Activated CD8-positive, alpha-beta memory T cell treated with anti-CD3 and anti-CD28 coated beads for 48 hours (primary cell): Measurements from ENCODE around the gene TPRG1.

Experiments
- DNase-seq, 3 experiments: peaks; one replicate each; pipeline ENCODE4 v3.0.0-alpha.2; 2020; ENCODE audit warnings: low read depth in 2 of 3, low spot score in 2 of 3

The TPRG1 gene

DNA sequence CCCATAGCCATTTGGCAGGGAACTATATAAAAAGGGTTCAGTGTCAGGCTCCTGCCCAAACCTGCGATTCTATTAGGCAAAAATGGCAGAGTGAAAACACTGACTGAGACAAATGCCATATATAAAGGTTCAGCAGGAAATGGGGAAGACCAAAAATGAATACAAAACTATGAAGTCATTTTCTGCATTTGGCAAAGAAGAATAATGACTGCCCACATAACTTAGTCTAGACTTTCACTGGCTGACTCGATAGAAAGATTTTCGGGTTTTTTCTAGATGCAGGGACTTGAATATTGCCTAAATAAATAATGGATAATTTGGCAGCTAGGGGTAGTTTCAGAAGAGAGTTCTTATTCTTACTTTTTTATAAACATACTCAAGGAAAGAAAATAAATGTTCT is 178.0 kb downstream of the TPRG1 start:
- no peak for DNase-seq

DNA sequence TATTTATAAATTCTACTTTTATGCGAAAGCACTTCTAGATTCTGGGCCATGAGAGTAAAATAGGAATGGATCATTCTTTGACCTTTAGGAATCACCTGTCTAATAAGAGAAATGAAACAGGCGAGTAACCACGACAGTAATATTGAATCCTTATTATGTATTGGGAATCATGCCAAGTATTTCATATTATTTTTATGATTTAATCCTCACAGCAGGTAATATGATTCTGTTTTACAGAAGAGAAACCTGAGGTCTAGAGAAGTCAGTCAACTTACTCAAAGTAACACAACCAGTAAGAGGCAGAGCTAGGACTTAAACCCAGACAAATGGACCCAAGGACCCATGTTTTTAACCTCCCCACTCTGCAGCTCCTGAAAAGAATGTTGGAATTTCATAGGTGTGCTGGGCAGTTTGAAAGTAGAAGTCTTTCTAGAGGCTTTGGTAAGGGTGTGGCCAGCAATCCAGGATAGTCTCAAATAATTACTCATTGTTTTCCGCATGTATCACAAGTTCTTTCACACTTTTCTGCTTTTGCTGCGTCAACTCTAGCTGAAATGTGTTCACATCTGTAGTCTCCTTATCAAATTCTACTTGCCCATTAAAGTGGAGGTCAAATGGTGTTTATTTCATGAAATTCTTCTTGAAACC is 181.7 kb downstream of the TPRG1 start:
- DNase-seq, result no peak

DNA sequence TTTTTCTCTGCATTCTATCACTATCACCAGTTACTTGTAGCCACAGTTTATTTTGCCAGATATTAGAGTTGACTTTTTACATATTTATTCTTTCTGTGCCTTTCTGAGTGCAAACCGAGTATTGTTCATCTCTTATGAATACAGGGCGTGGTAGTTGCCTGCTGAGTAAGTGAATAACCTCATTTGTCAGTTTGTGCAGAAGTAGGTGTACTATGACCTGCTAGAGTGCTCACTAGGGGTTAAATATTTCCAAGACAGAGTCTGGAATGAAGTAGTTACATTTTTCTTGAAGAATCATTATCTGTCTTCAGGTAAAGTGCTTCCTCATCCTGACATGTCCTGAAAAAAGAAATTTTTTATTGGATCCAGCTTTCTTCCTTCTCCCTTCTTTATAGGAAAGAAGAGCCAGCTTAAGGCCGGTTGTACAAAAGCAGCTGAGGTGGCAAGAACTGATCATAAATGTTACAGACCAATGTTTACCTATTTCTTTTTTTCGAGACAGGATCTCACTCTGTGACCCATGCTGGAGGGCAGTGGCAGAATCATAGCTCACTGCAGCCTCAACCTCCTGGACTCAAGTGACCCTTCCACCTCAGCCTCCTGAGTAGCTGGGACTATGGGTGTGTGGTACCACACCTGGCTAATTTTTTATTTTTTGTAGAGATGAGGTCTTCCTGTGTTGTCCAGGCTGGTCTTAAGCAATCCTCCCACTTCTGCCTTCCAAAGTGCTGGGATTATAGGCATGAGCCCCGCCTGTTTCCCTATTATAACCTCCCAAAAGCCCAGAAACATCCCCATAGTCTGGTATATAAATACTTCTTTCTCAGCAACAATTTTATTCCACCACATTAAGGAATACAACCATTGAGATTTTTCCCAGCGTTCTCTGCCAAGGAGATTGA is 182.5 kb downstream of the TPRG1 start:
- DNase-seq, result no peak

- DNase-seq, result no peak
These were observed 183.3 kb downstream of the TPRG1 start for GRCh38 chr3:189355115-189355480.

DNA sequence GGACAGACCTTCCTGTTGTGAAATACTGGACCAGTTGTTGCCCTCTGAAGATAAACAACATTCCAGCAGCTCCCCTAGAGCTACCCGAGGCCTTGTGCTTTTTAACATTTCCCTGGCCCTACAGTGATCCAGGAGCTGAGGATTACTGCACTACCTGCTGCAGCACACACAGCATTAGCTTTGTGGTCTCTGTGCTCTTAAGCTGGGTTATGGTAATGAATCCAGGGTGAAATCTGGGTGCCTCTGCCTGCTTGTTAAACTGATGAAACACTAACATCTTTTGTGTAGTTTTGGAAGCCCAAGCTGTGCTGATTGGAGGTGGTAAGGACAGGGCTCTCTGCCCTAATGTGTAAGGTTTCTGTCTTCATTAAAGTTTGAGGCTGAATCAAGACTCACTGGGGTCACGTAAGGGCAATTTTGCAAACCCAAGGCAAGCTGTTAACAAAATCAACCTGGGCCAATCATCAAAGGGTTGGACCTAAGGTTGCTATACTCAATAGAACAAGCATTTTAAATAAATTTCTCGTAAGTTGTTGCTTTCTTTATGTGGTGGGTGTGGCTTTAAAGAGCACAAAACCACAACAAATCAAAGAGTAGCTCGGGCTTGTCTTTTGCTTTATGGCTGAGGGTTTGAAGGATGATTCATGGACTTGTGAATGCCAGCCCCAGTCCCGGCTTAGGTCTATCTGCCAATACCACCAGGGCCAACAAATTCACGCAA is 183.9 kb downstream of the TPRG1 start:
- no peak for DNase-seq

GRCh38 chr3:189360291-189360690 is 188.5 kb downstream of the TPRG1 start:
- DNase-seq, result no peak

DNA sequence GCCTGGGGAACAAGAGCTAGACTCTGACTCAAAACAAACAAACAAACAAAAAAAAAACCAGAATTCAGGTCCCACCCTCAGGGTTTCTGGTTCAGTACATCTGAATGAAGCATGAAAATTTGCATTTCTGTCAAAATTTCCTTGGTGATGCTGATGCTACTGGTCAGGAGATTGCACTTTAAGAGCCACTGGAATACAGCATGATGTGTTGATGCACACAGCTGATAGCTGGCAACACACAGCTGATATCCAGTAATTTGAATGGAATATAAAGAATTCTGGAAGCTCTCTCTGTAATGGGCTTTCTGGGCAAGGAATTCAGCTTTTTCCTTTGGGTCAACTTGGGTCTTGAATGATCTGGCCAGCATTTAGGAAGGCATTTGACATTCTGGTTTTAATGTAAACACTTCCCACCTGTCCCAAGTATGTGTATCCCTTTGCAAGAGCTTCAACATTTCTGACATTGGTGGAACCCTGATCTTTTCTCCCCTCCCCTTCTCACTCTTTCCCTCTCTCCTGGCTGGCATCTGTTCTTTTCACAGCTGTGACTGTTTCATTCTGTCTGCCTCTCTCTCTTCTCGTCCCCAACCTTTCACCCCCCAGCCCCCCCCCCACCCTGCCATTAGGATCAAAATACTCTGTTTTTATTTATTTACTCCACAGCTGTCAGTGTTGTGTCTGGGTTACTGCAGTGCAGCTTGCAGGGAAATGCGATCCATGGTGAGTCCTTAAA is 189.5 kb downstream of the TPRG1 start:
- no peak for DNase-seq

DNA sequence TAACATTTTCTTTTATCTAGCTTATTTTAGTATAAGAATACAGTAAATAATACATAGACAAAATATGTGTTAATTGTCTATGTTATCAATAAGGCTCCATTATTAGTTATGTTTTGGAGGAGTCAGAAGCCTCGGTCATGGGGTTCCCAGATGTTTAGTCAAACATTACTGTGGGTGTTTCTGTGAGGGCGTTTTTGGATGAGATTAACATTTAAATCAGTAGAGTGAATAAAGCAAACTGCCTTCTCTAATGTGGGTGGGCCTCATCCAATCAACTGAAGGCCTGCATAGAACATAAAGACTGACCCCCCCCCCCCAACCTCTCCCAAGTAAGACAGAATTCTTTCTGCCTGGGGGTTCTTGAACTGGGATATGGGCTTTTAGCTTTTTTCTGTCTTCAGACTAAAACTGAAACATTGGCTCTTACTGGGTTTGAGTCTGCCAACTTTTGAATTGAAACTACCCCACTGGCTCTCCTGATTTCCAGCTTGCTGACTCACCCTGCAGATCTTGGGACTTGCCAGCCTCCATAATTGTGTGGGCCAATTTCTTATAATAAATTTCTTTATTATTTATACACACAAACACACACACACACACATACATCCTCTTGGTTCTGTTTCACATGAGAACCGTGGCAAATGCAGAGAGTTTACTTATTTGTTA is 192.0 kb downstream of the TPRG1 start:
- DNase-seq, result no peak

GRCh38 chr3:189365609-189366564 is 194.1 kb downstream of the TPRG1 start:
- DNase-seq, result no peak

DNA sequence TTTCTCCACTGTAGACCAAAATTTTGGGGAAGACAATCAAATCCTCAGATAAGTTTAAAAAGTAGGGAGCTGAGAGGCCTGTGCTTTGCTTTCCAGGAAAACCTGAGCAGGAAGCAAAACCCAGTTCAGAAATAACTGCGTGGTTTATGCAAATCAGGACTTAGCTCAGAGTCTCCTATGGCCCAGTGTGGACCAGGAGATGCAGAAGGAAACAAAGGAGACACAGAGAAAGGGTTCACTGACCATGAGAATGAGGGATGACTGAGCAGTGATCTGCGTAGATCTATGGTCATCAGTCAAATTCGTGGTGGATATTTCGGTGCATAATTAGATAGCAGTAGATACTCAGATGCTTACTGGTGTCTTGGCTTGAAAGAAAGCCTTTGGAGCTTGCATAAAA is 196.6 kb downstream of the TPRG1 start:
- DNase-seq, result no peak

DNA sequence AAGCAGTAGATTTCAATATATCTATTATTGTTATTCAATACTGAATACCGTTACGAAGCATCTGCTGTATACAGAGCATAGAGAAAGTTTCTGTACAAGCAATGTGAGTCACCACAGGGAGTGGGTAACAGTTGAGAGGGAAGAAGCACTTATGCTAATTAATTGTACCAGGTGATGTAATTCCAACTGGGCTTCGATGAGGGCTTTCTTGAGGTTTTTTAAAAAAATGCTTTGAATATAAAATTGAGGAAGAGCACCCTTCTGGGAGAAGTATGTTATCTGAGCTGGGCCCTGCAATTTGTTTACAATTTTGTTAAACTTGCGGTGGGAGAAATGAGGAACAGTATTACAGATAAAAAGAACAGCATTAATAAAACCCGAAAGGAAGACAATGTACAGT is 197.9 kb downstream of the TPRG1 start:
- DNase-seq, result no peak

DNA sequence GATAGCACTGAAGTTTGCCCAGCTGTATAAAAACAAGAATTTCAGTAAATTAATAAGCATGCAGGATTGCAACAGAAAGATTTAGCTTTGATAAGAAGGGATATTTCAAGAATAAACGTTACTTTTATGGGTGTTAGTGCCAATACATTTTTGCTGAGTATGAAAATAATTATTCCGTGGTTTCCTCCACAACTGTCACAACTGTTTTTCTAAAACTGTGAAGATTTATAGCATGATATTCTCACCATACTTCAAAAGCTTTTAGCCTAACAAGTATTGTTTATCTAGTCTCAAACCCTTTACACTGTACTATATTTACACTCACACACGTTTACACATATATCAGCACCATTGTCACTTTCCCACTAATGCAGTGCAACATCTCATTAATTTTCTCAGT is 200.5 kb downstream of the TPRG1 start:
- DNase-seq, result no peak
